ENCODE measurements around the gene RASL11A.

RASL11A gene

GRCh38 chr13:27242702-27243101 lies 27.9 kb upstream of the RASL11A start:
- ChIA-PET CTCF (no interaction called here), POLR2A (ENCODE audit: low non-redundant PET) (no interaction called here)
- TF ChIP-seq CTCF (conservative IDR thresholded peaks at IDR 0.05; ENCODE audit: low read depth) = no peak
- DNase-seq (ENCODE audit: low spot score) = no peak
- H3K27ac ChIP-seq = no peak overlapping the region

GRCh38 chr13:27245610-27246009 lies 25.0 kb upstream of the RASL11A start:
- DNase-seq (ENCODE audit: low spot score) = no peak
- ChIA-PET CTCF (no interaction called here), POLR2A (ENCODE audit: low non-redundant PET) (no interaction called here)
- TF ChIP-seq CTCF (conservative IDR thresholded peaks at IDR 0.05; ENCODE audit: low read depth) = no peak
- H3K27ac ChIP-seq = no peak overlapping the region

GRCh38 chr13:27250833-27251165 lies 19.8 kb upstream of the RASL11A start:
- H3K27ac ChIP-seq = peak overlapping the region; percentile 96
- no peak for TF ChIP-seq CTCF (conservative IDR thresholded peaks at IDR 0.05; ENCODE audit: low read depth)
- ChIA-PET POLR2A (ENCODE audit: low non-redundant PET) (interaction anchor here (1.0 kb wide), 1 partner anchor 10 kb away, joined by 3 read pairs; no protein-coding TSS in a partner anchor), CTCF (interaction anchor here (0.6 to 1.1 kb wide), 3 partner anchors 20 to 303 kb away, joined by 3 to 5 read pairs (median 3); partner anchors contain the start of gene RASL11A)
- no peak for DNase-seq (ENCODE audit: low spot score)

- POLR2A ChIA-PET (ENCODE audit: low non-redundant PET) = interaction anchor here (1.0 kb wide), 1 partner anchor 11 kb away, joined by 3 read pairs; no protein-coding TSS in a partner anchor
- no peak for TF ChIP-seq CTCF (conservative IDR thresholded peaks at IDR 0.05; ENCODE audit: low read depth)
- CTCF ChIA-PET = interaction anchor here (0.6 to 1.1 kb wide), 3 partner anchors 19 to 303 kb away, joined by 3 to 5 read pairs (median 3); partner anchors contain the start of gene RASL11A
- DNase-seq (ENCODE audit: low spot score) = peak; percentile 85
- peak within 1 kb of the TSS; percentile 96 for H3K27ac ChIP-seq
Measured at GRCh38 chr13:27251166-27252091, 19.2 kb upstream of the RASL11A start, which contains the start of gene RPL21. RPL21 (plus strand) TSS chr13:27251558; CDS start chr13:27253777, 2,219 bp downstream.

GRCh38 chr13:27252467-27252866 lies 18.2 kb upstream of the RASL11A start:
- H3K27ac ChIP-seq = no peak overlapping the region
- DNase-seq (ENCODE audit: low spot score) = no peak
- POLR2A ChIA-PET (ENCODE audit: low non-redundant PET) = no interaction called here
- no peak for TF ChIP-seq CTCF (conservative IDR thresholded peaks at IDR 0.05; ENCODE audit: low read depth)
- CTCF ChIA-PET = no interaction called here

- CTCF ChIA-PET = interaction anchor here (0.6 kb wide), 2 partner anchors 73 to 90 kb away, joined by 3 read pairs; no protein-coding TSS in a partner anchor
- H3K27ac ChIP-seq = no peak overlapping the region
- DNase-seq (ENCODE audit: low spot score) = no peak
- TF ChIP-seq CTCF (conservative IDR thresholded peaks at IDR 0.05; ENCODE audit: low read depth) = no peak
- POLR2A ChIA-PET (ENCODE audit: low non-redundant PET) = interaction anchor here (0.6 to 1.0 kb wide), 5 partner anchors 10 to 63 kb away, joined by 3 to 7 read pairs (median 4); partner anchors contain the start of gene RASL11A
Measured at GRCh38 chr13:27257233-27257568, 13.4 kb upstream of the RASL11A start.
